GM12891 (cell line): Measurements from ENCODE around the gene ALB.

ENCODE experiments used
- POLR2A ChIP-seq: IDR thresholded peaks from 2 replicates; pipeline ENCODE4 v1.6.1; 2011; ENCODE audit warnings: low read depth, low read length, control low read depth
- POLR2AphosphoS5 ChIP-seq: IDR thresholded peaks from 2 replicates; pipeline ENCODE4 v1.6.1; 2011; ENCODE audit warnings: low read depth, low read length, control low read depth
- POU2F2 ChIP-seq: IDR thresholded peaks from 2 replicates; pipeline ENCODE4 v1.6.1; 2011; ENCODE audit warnings: low read depth, mild to moderate bottlenecking, control low read depth, low read length, moderate library complexity
- SPI1 ChIP-seq: IDR thresholded peaks from 2 replicates; pipeline ENCODE4 v1.6.1; 2011; ENCODE audit warnings: low read depth, low read length, control low read depth
- TAF1 ChIP-seq: IDR thresholded peaks from 2 replicates; pipeline ENCODE4 v1.6.1; 2011; ENCODE audit warnings: low read depth, low read length, control low read depth

- TF ChIP-seq TAF1 = no peak
- TF ChIP-seq POLR2AphosphoS5 = no peak
- no peak for TF ChIP-seq POLR2A
- TF ChIP-seq SPI1 = no peak
- no peak for TF ChIP-seq POU2F2
These were observed 22.9 kb upstream of the ALB start for GRCh38 chr4:73381214-73381613.
